Fibroblast of pulmonary artery (primary cell): Measurements from ENCODE around the gene HPRT1.
"Not testable (repeated sequence)": the region's sequence is repeated elsewhere in the genome, so short reads cannot be mapped to it uniquely, and the experiment has no call there.

ENCODE experiments used
- DNase-seq: peaks from one replicate; pipeline ENCODE4 v3.0.0-alpha.2; 2010; ENCODE audit warnings: low read depth
- H3K4me3 ChIP-seq: replicated peaks from 2 replicates; pipeline ENCODE4 v1.5.1; 2011; ENCODE audit warnings: low read depth, mild to moderate bottlenecking, control low read depth, low read length, moderate library complexity
- TF ChIP-seq, protein P1 (sequence below): IDR thresholded peaks from 2 replicates; pipeline ENCODE4 v1.5.1; 2011; ENCODE audit warnings: mild to moderate bottlenecking, control low read depth, low read length, inconsistent platforms; ENCODE audit errors: missing control alignments

Gene HPRT1

DNA sequence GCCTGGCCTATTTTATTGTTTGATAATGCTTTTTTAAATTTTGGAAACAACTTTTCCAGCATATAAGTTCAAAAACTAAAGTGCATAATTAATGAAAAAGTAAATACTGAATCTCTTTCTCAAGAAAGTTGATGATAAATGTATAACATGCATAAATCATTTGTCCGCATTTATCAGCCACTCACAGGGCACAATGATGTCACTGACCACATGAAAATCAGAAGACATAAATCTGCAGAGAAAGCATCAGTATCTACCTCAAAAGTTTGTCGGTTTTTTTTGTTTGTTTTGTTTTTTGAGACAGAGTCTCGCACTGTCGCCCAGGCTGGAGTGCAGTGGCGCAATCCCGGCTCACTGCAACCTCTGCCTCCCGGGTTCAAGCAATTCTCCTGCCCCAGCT, 5.5 kb upstream of the HPRT1 start:
- no peak for DNase-seq
- TF ChIP-seq, protein P1, sequence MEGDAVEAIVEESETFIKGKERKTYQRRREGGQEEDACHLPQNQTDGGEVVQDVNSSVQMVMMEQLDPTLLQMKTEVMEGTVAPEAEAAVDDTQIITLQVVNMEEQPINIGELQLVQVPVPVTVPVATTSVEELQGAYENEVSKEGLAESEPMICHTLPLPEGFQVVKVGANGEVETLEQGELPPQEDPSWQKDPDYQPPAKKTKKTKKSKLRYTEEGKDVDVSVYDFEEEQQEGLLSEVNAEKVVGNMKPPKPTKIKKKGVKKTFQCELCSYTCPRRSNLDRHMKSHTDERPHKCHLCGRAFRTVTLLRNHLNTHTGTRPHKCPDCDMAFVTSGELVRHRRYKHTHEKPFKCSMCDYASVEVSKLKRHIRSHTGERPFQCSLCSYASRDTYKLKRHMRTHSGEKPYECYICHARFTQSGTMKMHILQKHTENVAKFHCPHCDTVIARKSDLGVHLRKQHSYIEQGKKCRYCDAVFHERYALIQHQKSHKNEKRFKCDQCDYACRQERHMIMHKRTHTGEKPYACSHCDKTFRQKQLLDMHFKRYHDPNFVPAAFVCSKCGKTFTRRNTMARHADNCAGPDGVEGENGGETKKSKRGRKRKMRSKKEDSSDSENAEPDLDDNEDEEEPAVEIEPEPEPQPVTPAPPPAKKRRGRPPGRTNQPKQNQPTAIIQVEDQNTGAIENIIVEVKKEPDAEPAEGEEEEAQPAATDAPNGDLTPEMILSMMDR, result no peak
- no peak overlapping the region for H3K4me3 ChIP-seq

DNA sequence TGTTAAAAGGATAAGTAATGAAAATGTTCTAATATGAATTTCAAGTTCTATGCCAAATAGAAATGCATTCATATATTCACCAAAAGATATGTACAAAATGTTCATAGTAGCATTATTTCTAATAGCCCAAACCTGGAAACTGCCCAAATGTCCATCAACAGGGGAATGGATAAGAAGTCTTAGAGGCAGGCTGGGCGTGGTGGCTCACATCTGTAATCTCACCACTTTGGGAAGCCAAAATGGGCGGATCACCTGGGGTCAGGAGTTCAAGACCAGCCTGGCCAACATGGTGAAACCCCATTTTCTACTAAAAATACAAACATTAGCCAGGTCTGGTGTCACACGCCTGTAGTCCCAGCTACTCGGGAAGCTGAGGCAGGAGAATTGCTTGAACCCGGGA, 2.3 kb upstream of the HPRT1 start:
- TF ChIP-seq, protein P1, result no peak
- no peak overlapping the region for H3K4me3 ChIP-seq
- no peak for DNase-seq

DNA sequence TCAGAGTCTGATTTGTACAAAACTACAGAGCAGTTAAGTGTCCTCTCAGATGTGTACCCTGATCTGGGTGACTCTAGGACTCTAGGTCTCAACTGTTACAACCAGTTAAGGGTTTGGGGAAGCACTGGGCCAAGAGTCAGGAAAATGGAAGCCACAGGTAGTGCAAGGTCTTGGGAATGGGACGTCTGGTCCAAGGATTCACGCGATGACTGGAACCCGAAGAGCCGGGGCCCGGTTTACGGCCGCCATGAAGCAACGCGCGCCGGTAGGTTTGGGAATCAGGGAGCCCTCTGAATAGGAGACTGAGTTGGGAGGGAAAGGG, 321 bp upstream of the HPRT1 start:
- peak; percentile 23 for DNase-seq
- TF ChIP-seq, protein P1, result no peak
- H3K4me3 ChIP-seq, result peak overlapping the region; percentile 63

DNA sequence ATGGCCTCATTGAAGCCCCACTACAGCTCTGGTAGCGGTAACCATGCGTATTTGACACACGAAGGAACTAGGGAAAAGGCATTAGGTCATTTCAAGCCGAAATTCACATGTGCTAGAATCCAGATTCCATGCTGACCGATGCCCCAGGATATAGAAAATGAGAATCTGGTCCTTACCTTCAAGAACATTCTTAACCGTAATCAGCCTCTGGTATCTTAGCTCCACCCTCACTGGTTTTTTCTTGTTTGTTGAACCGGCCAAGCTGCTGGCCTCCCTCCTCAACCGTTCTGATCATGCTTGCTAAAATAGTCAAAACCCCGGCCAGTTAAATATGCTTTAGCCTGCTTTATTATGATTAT, 876 bp downstream of the HPRT1 start:
- peak overlapping the region; percentile 63 for H3K4me3 ChIP-seq
- no peak for DNase-seq
- TF ChIP-seq, protein P1, result no peak

DNA sequence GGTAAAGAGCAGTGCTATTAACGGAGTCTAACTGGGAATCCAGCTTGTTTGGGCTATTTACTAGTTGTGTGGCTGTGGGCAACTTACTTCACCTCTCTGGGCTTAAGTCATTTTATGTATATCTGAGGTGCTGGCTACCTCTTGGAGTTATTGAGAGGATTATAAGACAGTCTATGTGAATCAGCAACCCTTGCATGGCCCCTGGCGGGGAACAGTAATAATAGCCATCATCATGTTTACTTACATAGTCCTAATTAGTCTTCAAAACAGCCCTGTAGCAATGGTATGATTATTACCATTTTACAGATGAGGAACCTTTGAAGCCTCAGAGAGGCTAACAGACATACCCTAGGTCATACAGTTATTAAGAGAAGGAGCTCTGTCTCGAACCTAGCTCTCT, 1.5 kb downstream of the HPRT1 start:
- TF ChIP-seq, protein P1, result no peak
- no peak for DNase-seq
- peak overlapping the region; percentile 63 for H3K4me3 ChIP-seq

DNA sequence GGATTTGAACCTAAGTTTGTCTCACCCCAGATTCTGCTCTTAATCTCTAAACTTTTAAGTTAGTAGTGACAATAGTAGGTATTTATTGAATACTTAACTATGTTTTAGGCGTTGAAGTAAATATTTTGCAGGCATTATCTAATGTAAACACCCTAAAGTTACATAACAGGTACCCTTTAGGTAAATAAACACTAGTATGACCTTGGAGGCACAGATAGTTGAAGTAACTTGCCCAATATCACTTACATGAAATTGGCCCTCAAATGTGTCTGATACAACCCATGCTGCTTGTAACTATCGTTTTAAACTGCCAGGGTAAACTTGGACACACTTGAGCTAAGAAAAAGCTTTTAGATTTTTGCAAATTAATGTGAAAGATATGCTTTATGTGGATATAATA, 3.0 kb downstream of the HPRT1 start:
- no peak overlapping the region for H3K4me3 ChIP-seq
- DNase-seq, result no peak
- TF ChIP-seq, protein P1, result no peak

DNA sequence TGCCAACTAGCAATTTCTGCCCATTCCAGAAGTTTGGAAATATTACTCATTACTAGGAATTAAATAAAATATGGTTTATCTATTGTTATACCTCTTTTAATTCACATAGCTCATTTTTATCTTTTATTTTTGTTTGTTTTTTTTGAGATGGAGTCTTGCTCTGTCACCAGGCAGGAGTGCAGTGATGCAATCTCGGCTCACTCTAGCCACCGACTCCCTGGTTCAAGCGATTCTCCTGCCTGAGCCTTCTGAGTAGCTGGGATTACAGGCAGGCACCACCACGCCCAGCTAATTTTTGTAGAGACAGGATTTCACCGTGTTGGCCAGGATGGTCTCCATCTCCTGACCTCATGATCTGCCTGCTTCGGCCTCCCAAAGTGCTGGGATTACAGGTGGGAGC, 4.5 kb downstream of the HPRT1 start:
- DNase-seq, result peak; percentile 22
- not testable (repeated sequence) for H3K4me3 ChIP-seq

DNA sequence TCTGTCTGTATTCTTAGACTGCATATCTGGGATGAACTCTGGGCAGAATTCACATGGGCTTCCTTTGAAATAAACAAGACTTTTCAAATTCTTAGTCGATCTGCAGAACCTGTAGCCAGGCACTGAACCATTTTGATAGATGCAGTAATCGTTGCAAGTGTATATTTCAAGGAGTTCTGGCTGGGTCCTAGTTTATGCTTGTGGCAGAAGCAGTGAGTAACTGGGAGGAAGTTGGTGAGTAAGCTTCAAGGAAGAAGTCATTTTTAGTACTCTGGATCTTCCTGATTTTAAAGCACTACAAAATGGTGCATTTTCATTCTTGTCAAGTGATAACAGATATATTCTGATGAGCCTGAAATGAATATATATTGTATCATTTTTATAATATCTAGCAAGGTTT, 9.5 kb downstream of the HPRT1 start:
- TF ChIP-seq, protein P1, result no peak
- peak; percentile 44 for DNase-seq
- no peak overlapping the region for H3K4me3 ChIP-seq
